Omental fat pad (tissue), 4 donors: Measurements from ENCODE around the gene NAP1L1. TPM values are rescaled to one million over a fixed set of nuclear protein-coding genes. Genes with fewer than 3 reads are reported as not detected.
"Not testable (repeated sequence)": the region's sequence is repeated elsewhere in the genome, so short reads cannot be mapped to it uniquely, and the experiment has no call there.

Source experiments
- ATAC-seq: fragments of 150-250 bp; one replicate; pipeline ENCODE4 v1.9.1; 2016; ENCODE audit warnings: mild to moderate bottlenecking, moderate library complexity; ENCODE audit not compliant: low FRiP score
- DNase-seq: peaks from one replicate; pipeline ENCODE4 v3.0.0-alpha.2; 2019; ENCODE audit warnings: low spot score
- CTCF ChIP-seq, 3 donors: fragments of 450-650 bp; IDR thresholded peaks; one replicate each; pipeline ENCODE4 v1.5.1; 2016 to 2017; ENCODE audit warnings: antibody characterized with exemption in 3 of 3, mild to moderate bottlenecking in 3 of 3, moderate library complexity in 2 of 3
- total RNA-seq, 4 donors: library from RNA; depleted of rRNA; stranded (reverse); fragments of >200 nt; gene quantifications; one replicate each; pipeline ENCODE4 v1.1.0, GENCODE V29; 2016

The NAP1L1 gene
- total RNA-seq, 4 donors from 2014 or later = 324 to 488 (median 373) TPM

GRCh38 chr12:75991753-75992152, 92.7 kb downstream of the NAP1L1 start:
- no peak for DNase-seq
- ATAC-seq = no peak
- TF ChIP-seq CTCF (IDR thresholded peaks at IDR 0.05) = no peak

GRCh38 chr12:75990189-75990912, 94.1 kb downstream of the NAP1L1 start:
- no peak for ATAC-seq

GRCh38 chr12:75987709-75988108, 96.8 kb downstream of the NAP1L1 start:
- not testable (repeated sequence) for DNase-seq, ATAC-seq

More at GRCh38 chr12:75990189-75990912, 94.1 kb downstream of the NAP1L1 start:
- no peak for TF ChIP-seq CTCF (IDR thresholded peaks at IDR 0.05)
- DNase-seq = no peak

Other genes starting within 250 kb of the NAP1L1 start
- gene PHLDA1, start 52.9 kb downstream of the NAP1L1 start, total RNA-seq = 10 to 100 TPM; 14.5 to 56.1 (median 28.5) TPM